HFF-Myc (cell line): ENCODE results near the gene DOCK4.

Source experiments
- DNase-seq: peaks from one replicate; pipeline ENCODE4 v3.0.0-alpha.2; 2011; ENCODE audit warnings: low read depth; ENCODE audit errors: extremely low read depth
- H3K4me3 ChIP-seq: replicated peaks from 2 replicates; pipeline ENCODE4 v1.5.1; 2011; ENCODE audit warnings: low read depth, mild to moderate bottlenecking, control low read depth, low read length
- TF ChIP-seq, protein P1 (sequence below): IDR thresholded peaks from 2 replicates; pipeline ENCODE4 v1.5.1; 2012; ENCODE audit warnings: mild to moderate bottlenecking, low read depth, low read length, control low read depth; ENCODE audit errors: missing control alignments

The DOCK4 gene

GRCh38 chr7:112173568-112173905, 32.7 kb downstream of the DOCK4 start:
- TF ChIP-seq, protein P1, sequence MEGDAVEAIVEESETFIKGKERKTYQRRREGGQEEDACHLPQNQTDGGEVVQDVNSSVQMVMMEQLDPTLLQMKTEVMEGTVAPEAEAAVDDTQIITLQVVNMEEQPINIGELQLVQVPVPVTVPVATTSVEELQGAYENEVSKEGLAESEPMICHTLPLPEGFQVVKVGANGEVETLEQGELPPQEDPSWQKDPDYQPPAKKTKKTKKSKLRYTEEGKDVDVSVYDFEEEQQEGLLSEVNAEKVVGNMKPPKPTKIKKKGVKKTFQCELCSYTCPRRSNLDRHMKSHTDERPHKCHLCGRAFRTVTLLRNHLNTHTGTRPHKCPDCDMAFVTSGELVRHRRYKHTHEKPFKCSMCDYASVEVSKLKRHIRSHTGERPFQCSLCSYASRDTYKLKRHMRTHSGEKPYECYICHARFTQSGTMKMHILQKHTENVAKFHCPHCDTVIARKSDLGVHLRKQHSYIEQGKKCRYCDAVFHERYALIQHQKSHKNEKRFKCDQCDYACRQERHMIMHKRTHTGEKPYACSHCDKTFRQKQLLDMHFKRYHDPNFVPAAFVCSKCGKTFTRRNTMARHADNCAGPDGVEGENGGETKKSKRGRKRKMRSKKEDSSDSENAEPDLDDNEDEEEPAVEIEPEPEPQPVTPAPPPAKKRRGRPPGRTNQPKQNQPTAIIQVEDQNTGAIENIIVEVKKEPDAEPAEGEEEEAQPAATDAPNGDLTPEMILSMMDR = no peak
- no peak overlapping the region for H3K4me3 ChIP-seq
- no peak for DNase-seq

- H3K4me3 ChIP-seq = no peak overlapping the region
- TF ChIP-seq, protein P1 = no peak
- DNase-seq = no peak
These were observed 33.2 kb downstream of the DOCK4 start for GRCh38 chr7:112172870-112173567.

DNA sequence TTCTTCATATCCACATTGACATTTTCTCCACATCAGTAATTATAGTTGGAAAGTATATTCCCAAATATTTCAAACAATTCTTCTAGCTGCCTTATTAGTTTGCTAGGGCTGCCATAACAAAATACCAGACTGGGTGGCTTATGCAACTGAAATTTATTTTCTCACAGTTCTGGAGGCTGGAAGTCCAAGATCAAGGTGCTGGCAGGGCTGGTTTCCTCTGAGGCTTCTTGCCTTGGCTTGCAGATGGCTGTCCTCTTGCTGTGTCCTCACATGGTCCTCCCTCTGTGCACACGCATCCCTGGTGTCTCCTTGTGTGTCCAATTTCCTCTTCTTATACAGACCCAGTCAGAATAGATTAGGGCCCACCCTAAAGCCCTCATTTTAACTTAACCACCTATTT, 34.5 kb downstream of the DOCK4 start:
- DNase-seq = no peak
- TF ChIP-seq, protein P1 = no peak
- H3K4me3 ChIP-seq = no peak overlapping the region

GRCh38 chr7:112168915-112169314, 37.3 kb downstream of the DOCK4 start:
- DNase-seq = no peak
- no peak overlapping the region for H3K4me3 ChIP-seq
- TF ChIP-seq, protein P1 = no peak

DNA sequence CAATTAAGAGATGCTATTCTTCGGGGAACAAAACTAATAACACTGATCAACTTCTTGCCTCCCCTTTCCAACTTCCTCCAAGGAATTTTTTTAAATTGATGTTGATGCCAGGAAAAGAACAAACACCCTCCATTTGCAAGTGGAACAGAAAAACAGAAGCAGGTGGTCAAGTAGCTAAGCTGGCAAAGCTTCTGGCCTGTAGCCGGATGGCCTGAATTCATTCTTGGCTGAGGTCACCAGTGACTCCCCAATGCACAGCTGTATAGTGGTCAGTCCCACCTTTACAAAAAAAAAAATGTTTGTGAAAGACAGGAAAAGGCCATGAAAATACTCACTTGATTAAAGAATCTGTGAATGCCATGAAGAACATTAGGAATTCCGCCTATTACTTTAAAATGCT, 39.1 kb downstream of the DOCK4 start:
- no peak for DNase-seq
- no peak overlapping the region for H3K4me3 ChIP-seq
- TF ChIP-seq, protein P1 = no peak

- TF ChIP-seq, protein P1 = no peak
- DNase-seq = no peak
These were observed 43.3 kb downstream of the DOCK4 start for GRCh38 chr7:112162784-112163506.

More at GRCh38 chr7:112162784-112163506, 43.3 kb downstream of the DOCK4 start:
- no peak overlapping the region for H3K4me3 ChIP-seq
